Sigmoid colon (tissue), 7 donors: ENCODE data around the gene PPFIA4. TPM values are rescaled to one million over a fixed set of nuclear protein-coding genes. Genes with fewer than 3 reads are reported as not detected.

Experiments used
- DNase-seq: peaks from one replicate; pipeline ENCODE4 v3.0.0-alpha.2; 2019
- H3K27ac ChIP-seq, 4 donors: fragments of 200-600 bp; sonication (generic); one replicate each; pipeline ENCODE4 v1.5.1; 2016 to 2019; ENCODE audit warnings: mild to moderate bottlenecking in 1 of 4
- H3K27me3 ChIP-seq, 3 donors: fragments of 200-600 bp; sonication (generic); one replicate each; pipeline ENCODE4 v1.5.1; 2019; ENCODE audit warnings: mild to moderate bottlenecking in 1 of 3
- H3K36me3 ChIP-seq, 4 donors: fragments of 200-600 bp; sonication (generic); one replicate each; pipeline ENCODE4 v1.5.1; 2016 to 2019
- H3K4me1 ChIP-seq, 4 donors: fragments of 200-600 bp; sonication (generic); one replicate each; pipeline ENCODE4 v1.5.1; 2017 to 2019
- H3K4me3 ChIP-seq, 4 donors: fragments of 200-600 bp; sonication (generic); one replicate each; pipeline ENCODE4 v1.5.1; 2017 to 2019; ENCODE audit warnings: mild to moderate bottlenecking in 2 of 4, moderate library complexity in 1 of 4
- H3K9me3 ChIP-seq, 4 donors: fragments of 200-600 bp in 3 of 4; sonication (generic) in 3 of 4; one replicate each; pipeline versions ENCODE4 v1.5.1 to v1.6.1; 2013 to 2019
- CTCF ChIP-seq, 4 experiments: fragments of 450-650 bp in 3 of 4; fragments of 200-600 bp in 1 of 4; IDR thresholded peaks; one replicate each; pipeline ENCODE4 v1.5.1; 2016 to 2019; ENCODE audit warnings: antibody characterized with exemption in 4 of 4, mild to moderate bottlenecking in 3 of 4, moderate library complexity in 2 of 4
- EP300 ChIP-seq, 4 donors: sonication (generic); formaldehyde crosslinking; IDR thresholded peaks; one replicate each; pipeline ENCODE4 v1.6.1; 2017; ENCODE audit warnings: antibody characterized with exemption in 4 of 4
- POLR2A ChIP-seq, 2 donors: fragments of 450-650 bp; IDR thresholded peaks; one replicate each; pipeline ENCODE4 v1.6.1; 2016; ENCODE audit warnings: antibody characterized with exemption in 2 of 2, mild to moderate bottlenecking in 2 of 2, moderate library complexity in 2 of 2
- POLR2AphosphoS5 ChIP-seq, 4 donors: sonication (generic); formaldehyde crosslinking; IDR thresholded peaks; one replicate each; pipeline ENCODE4 v1.6.1; 2017; ENCODE audit warnings: antibody characterized with exemption in 4 of 4
- WGBS, 2 donors: extraction: QIAGEN DNeasy Blood & Tissue Kit; methylation state at CpG; one replicate each; pipeline ENCODE4 v1.1.7; 2013; 5-methylcytosine and 5-hydroxymethylcytosine counted together
- intact Hi-C: fragments of 100-400 bp; cut with DNase I; formaldehyde crosslinking; loops from one replicate; pipeline ENCODE4 v1.15.1; 2023
- polyA plus RNA-seq, 3 donors: library from polyadenylated mRNA; stranded (reverse); fragments of 200-250 nt; gene quantifications; one replicate each; pipeline ENCODE4 v1.2.3, GENCODE V29; 2013
- total RNA-seq, 4 donors: library from RNA; depleted of rRNA; stranded (reverse); fragments of >200 nt; gene quantifications; one replicate each; pipeline ENCODE4 v1.1.0, GENCODE V29; 2016
- donor health status: healthy with polysubstance abuse.
- donor health status: Bipolar disorder and iron deficiency.
- donor health status: healthy.

The PPFIA4 gene
- total and polyA plus RNA-seq, 7 donors: 0.52 to 15.0 (median 1.4) TPM; not detected in 2

GRCh38 chr1:203069030-203069747 lies 42.9 kb downstream of the PPFIA4 start:
- no peaks in the 10 kb centered on the region for H3K36me3 ChIP-seq
- WGBS, 2 donors: 29 to 39% methylated on average over 4 of the region's 4 CpGs
- no peaks in the 10 kb centered on the region for H3K9me3 ChIP-seq
- no peaks in the 10 kb centered on the region for H3K27me3 ChIP-seq
- TF ChIP-seq POLR2AphosphoS5 (IDR thresholded peaks at IDR 0.05) (peak; percentile 27 to 54 (median 39)), POLR2A (IDR thresholded peaks at IDR 0.05) (no peak), CTCF (IDR thresholded peaks at IDR 0.05) (no peak), EP300 (IDR thresholded peaks at IDR 0.05) (peak in 1 of 4 donors; percentile 10)
- no peak overlapping the region for H3K4me3 ChIP-seq
- intact Hi-C loops: no loop called here
- peaks cover 0 to 25% (median 24%) of the 10 kb centered on the region in 4 donors for H3K4me1 ChIP-seq
- peak; percentile 75 for DNase-seq
- peak overlapping the region; percentile 65 to 78 (median 71) for H3K27ac ChIP-seq

- Histone ChIP-seq H3K9me3 (no peaks in the 10 kb centered on the region), H3K27ac (no peak overlapping the region), H3K36me3 (no peaks in the 10 kb centered on the region), H3K4me3 (no peak overlapping the region), H3K4me1 (peaks cover 0 to 35% (median 32%) of the 10 kb centered on the region in 4 donors), H3K27me3 (peaks cover 3 to 13% (median 5%) of the 10 kb centered on the region in 3 donors)
- peak; percentile 5 for DNase-seq
- TF ChIP-seq POLR2AphosphoS5 (IDR thresholded peaks at IDR 0.05): no peak
- TF ChIP-seq POLR2A (IDR thresholded peaks at IDR 0.05): no peak
- no peak for TF ChIP-seq EP300 (IDR thresholded peaks at IDR 0.05)
- TF ChIP-seq CTCF (IDR thresholded peaks at IDR 0.05): no peak
- intact Hi-C loops: no loop called here
- 82 to 89% methylated on average over 7 of the region's 7 CpGs for WGBS, 2 donors
Observed at GRCh38 chr1:203072002-203072602, 45.8 kb downstream of the PPFIA4 start.

DNA sequence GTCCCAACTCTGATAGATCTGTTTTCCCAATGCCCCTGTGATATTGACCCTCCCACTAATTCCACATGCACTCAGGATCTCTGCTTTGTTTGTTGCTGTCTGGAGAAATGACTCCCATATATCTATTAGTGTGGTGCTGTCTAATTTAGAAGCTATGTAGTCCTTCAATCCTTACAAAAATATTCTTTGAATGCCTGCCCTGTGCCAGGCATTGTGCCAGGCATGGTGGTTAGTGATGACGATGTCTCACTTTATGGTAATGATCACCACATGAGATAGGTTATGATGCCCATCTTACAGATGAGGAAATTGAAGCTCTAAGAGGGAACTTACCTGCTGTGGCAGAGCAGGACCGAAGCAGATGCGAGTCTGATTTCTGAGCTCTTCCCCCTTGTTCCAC lies 46.6 kb downstream of the PPFIA4 start:
- WGBS, 2 donors: 73 to 87% methylated on average over 3 of the region's 3 CpGs

GRCh38 chr1:203073469-203073868 lies 47.2 kb downstream of the PPFIA4 start:
- no peak for TF ChIP-seq POLR2A (IDR thresholded peaks at IDR 0.05)
- no peak for TF ChIP-seq POLR2AphosphoS5 (IDR thresholded peaks at IDR 0.05)
- peaks cover 3 to 16% (median 5%) of the 10 kb centered on the region in 3 donors for H3K27me3 ChIP-seq
- 88 to 89% methylated on average over 2 of the region's 2 CpGs for WGBS, 2 donors
- H3K9me3 ChIP-seq: no peaks in the 10 kb centered on the region
- intact Hi-C loops: no loop called here
- no peaks in the 10 kb centered on the region for H3K36me3 ChIP-seq
- H3K4me3 ChIP-seq: no peak overlapping the region
- peaks cover 0 to 29% (median 27%) of the 10 kb centered on the region in 4 donors for H3K4me1 ChIP-seq
- no peak overlapping the region for H3K27ac ChIP-seq
- DNase-seq: peak; percentile 15

More for the DNA sequence above, 46.6 kb downstream of the PPFIA4 start:
- Histone ChIP-seq H3K4me1 (peaks cover 0 to 35% (median 32%) of the 10 kb centered on the region in 4 donors), H3K4me3 (no peak overlapping the region), H3K27me3 (peaks cover 3 to 16% (median 5%) of the 10 kb centered on the region in 3 donors), H3K36me3 (no peaks in the 10 kb centered on the region), H3K27ac (no peak overlapping the region), H3K9me3 (no peaks in the 10 kb centered on the region)
- peak; percentile 4 for DNase-seq
- intact Hi-C loops: no loop called here
- TF ChIP-seq EP300 (IDR thresholded peaks at IDR 0.05) (no peak), CTCF (IDR thresholded peaks at IDR 0.05) (no peak), POLR2A (IDR thresholded peaks at IDR 0.05) (no peak), POLR2AphosphoS5 (IDR thresholded peaks at IDR 0.05) (no peak)

GRCh38 chr1:203074610-203075009 lies 48.3 kb downstream of the PPFIA4 start:
- intact Hi-C loops: no loop called here
- Histone ChIP-seq H3K27me3 (peaks cover 3 to 16% (median 5%) of the 10 kb centered on the region in 3 donors), H3K36me3 (no peaks in the 10 kb centered on the region), H3K4me3 (no peak overlapping the region), H3K9me3 (no peaks in the 10 kb centered on the region), H3K27ac (no peak overlapping the region), H3K4me1 (peaks cover 0 to 18% (median 15%) of the 10 kb centered on the region in 4 donors)
- peak; percentile 20 for DNase-seq
- no peak for TF ChIP-seq POLR2AphosphoS5 (IDR thresholded peaks at IDR 0.05)
- TF ChIP-seq POLR2A (IDR thresholded peaks at IDR 0.05): no peak
- no peak for TF ChIP-seq EP300 (IDR thresholded peaks at IDR 0.05)
- no peak for TF ChIP-seq CTCF (IDR thresholded peaks at IDR 0.05)
